Tibial artery (tissue), 4 donors: ENCODE data around the gene STMN3.

Experiments
- DNase-seq, 2 donors: peaks; one replicate each; pipeline ENCODE4 v3.0.0-alpha.2; 2019
- H3K27ac ChIP-seq, 2 donors: fragments of 200-600 bp; sonication (generic) in 1 of 2; 1 replicate in 1 of 2; 2 replicates in 1 of 2; pipeline ENCODE4 v1.5.1; 2018 to 2019; ENCODE audit warnings: mild to moderate bottlenecking in 1 of 2
- H3K27me3 ChIP-seq, 2 donors: fragments of 200-600 bp; sonication (generic) in 1 of 2; one replicate each; pipeline versions ENCODE4 v1.5.1 to v1.6.0; 2016 to 2019
- H3K36me3 ChIP-seq, 3 donors: fragments of 200-600 bp; sonication (generic) in 2 of 3; one replicate each; pipeline ENCODE4 v1.5.1; 2016 to 2019; ENCODE audit warnings: mild to moderate bottlenecking in 2 of 3
- H3K4me1 ChIP-seq, 4 donors: fragments of 200-600 bp; sonication (generic) in 2 of 4; 1 replicate in 3 of 4; 2 replicates in 1 of 4; pipeline ENCODE4 v1.5.1; 2016 to 2019
- H3K4me3 ChIP-seq, 2 donors: fragments of 200-600 bp; sonication (generic) in 1 of 2; 1 replicate in 1 of 2; 2 replicates in 1 of 2; pipeline ENCODE4 v1.5.1; 2018 to 2019; ENCODE audit warnings: mild to moderate bottlenecking in 2 of 2
- H3K9me3 ChIP-seq, 3 donors: fragments of 200-600 bp; sonication (generic) in 1 of 3; one replicate each; pipeline ENCODE4 v1.5.1; 2016 to 2019
- CTCF ChIP-seq, 2 experiments: fragments of 200-600 bp in 1 of 2; fragments of 450-650 bp in 1 of 2; IDR thresholded peaks; one replicate each; pipeline ENCODE4 v1.5.1; 2017 to 2019; ENCODE audit warnings: antibody characterized with exemption in 2 of 2, mild to moderate bottlenecking in 1 of 2, moderate library complexity in 1 of 2
- intact Hi-C: fragments of 100-400 bp; cut with DNase I; formaldehyde crosslinking; loops from one replicate; pipeline ENCODE4 v1.15.0; 2023; ENCODE audit warnings: low total_unique reads

Gene STMN3

DNA sequence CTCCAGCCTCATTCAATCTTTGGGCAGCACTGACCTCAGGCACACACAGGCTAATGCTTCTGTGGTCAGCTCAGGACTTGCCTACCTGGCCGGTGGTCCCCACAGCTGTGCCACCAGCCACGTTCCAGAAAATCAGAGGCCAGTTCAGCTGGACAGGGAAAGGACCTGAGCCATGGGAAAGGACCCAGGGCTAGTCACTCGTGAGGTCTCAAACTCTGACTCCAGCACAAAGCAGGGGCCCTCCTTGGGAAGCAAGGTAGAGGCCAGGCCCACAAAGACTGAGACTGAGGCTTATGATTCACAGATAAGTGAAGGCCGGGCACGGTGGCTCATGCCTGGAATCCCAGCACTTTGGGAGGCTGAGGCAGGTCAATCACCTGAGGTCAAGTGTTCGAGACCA, 56.8 kb downstream of the STMN3 start:
- H3K27me3 ChIP-seq = no peaks in the 10 kb centered on the region
- peaks cover 45 to 93% (median 71%) of the 10 kb centered on the region in 3 donors for H3K36me3 ChIP-seq

GRCh38 chr20:63595416-63596127, 57.7 kb downstream of the STMN3 start:
- no peaks in the 10 kb centered on the region for H3K9me3 ChIP-seq
- H3K27ac ChIP-seq = no peak overlapping the region
- no peaks in the 10 kb centered on the region for H3K4me1 ChIP-seq
- no peak overlapping the region for H3K4me3 ChIP-seq
- TF ChIP-seq CTCF (IDR thresholded peaks at IDR 0.05) = no peak
- no peak for DNase-seq
- intact Hi-C loops = no loop called here
- no peaks in the 10 kb centered on the region for H3K27me3 ChIP-seq
- H3K36me3 ChIP-seq = peaks cover 45 to 93% (median 74%) of the 10 kb centered on the region in 3 donors

More for the DNA sequence above, 56.8 kb downstream of the STMN3 start:
- Histone ChIP-seq H3K4me1 (no peaks in the 10 kb centered on the region), H3K9me3 (no peaks in the 10 kb centered on the region), H3K4me3 (no peak overlapping the region), H3K27ac (no peak overlapping the region)
- TF ChIP-seq CTCF (IDR thresholded peaks at IDR 0.05) = no peak
- intact Hi-C loops = no loop called here
- DNase-seq = no peak

DNA sequence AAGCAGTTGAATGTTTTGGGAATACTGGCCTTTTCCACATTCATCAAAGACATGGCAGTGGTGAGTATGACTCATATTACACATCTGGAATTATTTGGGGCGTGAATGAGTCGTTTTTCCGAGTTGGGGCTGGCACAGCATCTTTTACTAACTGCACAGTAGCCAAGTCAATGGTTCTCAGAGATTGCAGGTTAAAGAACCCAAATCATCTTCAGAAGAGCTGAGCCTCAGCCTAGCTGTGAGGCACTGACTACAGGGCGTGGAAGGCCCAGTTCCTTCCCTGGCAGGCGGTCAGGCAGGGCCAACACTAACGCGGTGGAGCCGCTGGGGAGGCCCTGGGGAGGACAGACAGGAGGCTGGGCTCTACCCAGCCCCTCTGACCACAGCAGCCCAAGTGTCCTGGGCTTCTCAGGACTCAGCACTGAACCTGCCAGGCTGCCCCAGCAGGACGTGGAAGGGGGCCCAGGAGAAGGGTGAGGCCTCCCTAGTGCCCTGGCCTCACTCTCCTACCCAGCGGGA, 59.1 kb downstream of the STMN3 start:
- DNase-seq = no peak
- no peaks in the 10 kb centered on the region for H3K9me3 ChIP-seq
- H3K27me3 ChIP-seq = no peaks in the 10 kb centered on the region
- no peak overlapping the region for H3K4me3 ChIP-seq
- H3K4me1 ChIP-seq = no peaks in the 10 kb centered on the region
- H3K36me3 ChIP-seq = peaks cover 47 to 93% (median 79%) of the 10 kb centered on the region in 3 donors
- intact Hi-C loops = no loop called here
- H3K27ac ChIP-seq = no peak overlapping the region
- no peak for TF ChIP-seq CTCF (IDR thresholded peaks at IDR 0.05)

DNA sequence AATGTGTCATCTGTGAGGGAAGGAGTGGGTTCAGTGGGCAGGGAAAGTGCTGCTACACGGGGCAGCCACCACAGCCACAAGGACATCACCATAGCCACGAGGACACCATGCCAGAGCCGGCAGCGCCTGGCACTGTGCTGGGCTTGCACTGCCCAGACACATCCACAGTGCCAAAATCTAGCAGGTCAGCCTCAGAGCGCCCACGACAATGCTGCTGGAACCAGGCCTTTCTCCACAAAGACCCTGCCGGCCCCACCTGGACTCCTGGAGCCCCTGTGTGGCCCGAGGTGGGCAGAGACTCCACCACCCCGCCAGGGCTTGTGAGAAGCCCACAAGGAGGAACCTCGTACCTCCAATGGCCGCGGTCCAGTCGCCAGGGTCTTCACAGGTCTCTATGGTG, 60.6 kb downstream of the STMN3 start:
- no peak for DNase-seq

GRCh38 chr20:63591786-63592355, 61.4 kb downstream of the STMN3 start:
- DNase-seq = no peak
- intact Hi-C loops = no loop called here

More for the DNA sequence above, 60.6 kb downstream of the STMN3 start:
- TF ChIP-seq CTCF (IDR thresholded peaks at IDR 0.05) = no peak
- H3K27me3 ChIP-seq = no peaks in the 10 kb centered on the region
- no peaks in the 10 kb centered on the region for H3K9me3 ChIP-seq
- no peak overlapping the region for H3K27ac ChIP-seq
- peaks cover 50 to 93% (median 81%) of the 10 kb centered on the region in 3 donors for H3K36me3 ChIP-seq
- intact Hi-C loops = no loop called here
- H3K4me3 ChIP-seq = no peak overlapping the region
- H3K4me1 ChIP-seq = no peaks in the 10 kb centered on the region

More at GRCh38 chr20:63591786-63592355, 61.4 kb downstream of the STMN3 start:
- no peak for TF ChIP-seq CTCF (IDR thresholded peaks at IDR 0.05)
- Histone ChIP-seq H3K4me3 (no peak overlapping the region), H3K4me1 (no peaks in the 10 kb centered on the region), H3K36me3 (peaks cover 50 to 95% (median 75%) of the 10 kb centered on the region in 3 donors), H3K9me3 (no peaks in the 10 kb centered on the region), H3K27me3 (no peaks in the 10 kb centered on the region), H3K27ac (no peak overlapping the region)
